ENCODE data around the gene EPSTI1.

EPSTI1 gene

GRCh38 chr13:42852136-42852535, 139.9 kb downstream of the EPSTI1 start:
- H3K4me3 ChIP-seq (ENCODE audit: control insufficient read depth, low read depth, low read length) = no peak overlapping the region
- no peak for TF ChIP-seq CTCF (conservative IDR thresholded peaks at IDR 0.05; ENCODE audit: control insufficient read depth, insufficient read depth, low read depth, low read length)
- DNase-seq (ENCODE audit: low read depth) = no peak

GRCh38 chr13:42849200-42849599, 142.8 kb downstream of the EPSTI1 start:
- TF ChIP-seq CTCF (conservative IDR thresholded peaks at IDR 0.05; ENCODE audit: control insufficient read depth, insufficient read depth, low read depth, low read length) = no peak
- H3K4me3 ChIP-seq (ENCODE audit: control insufficient read depth, low read depth, low read length) = no peak overlapping the region
- no peak for DNase-seq (ENCODE audit: low read depth)

GRCh38 chr13:42847891-42848663, 144.0 kb downstream of the EPSTI1 start:
- peak; percentile 96 for DNase-seq (ENCODE audit: low read depth)
- no peak for TF ChIP-seq CTCF (conservative IDR thresholded peaks at IDR 0.05; ENCODE audit: control insufficient read depth, insufficient read depth, low read depth, low read length)

GRCh38 chr13:42836930-42837690, 154.9 kb downstream of the EPSTI1 start:
- peak; percentile 49 for TF ChIP-seq CTCF (conservative IDR thresholded peaks at IDR 0.05; ENCODE audit: control insufficient read depth, insufficient read depth, low read depth, low read length)
- no peak overlapping the region for H3K4me3 ChIP-seq (ENCODE audit: control insufficient read depth, low read depth, low read length)
- DNase-seq (ENCODE audit: low read depth) = peak; percentile 89

More at GRCh38 chr13:42847891-42848663, 144.0 kb downstream of the EPSTI1 start:
- H3K4me3 ChIP-seq (ENCODE audit: control insufficient read depth, low read depth, low read length) = no peak overlapping the region

Data from fibroblast of mammary gland (primary cell).